Pancreas (tissue), 10 donors: ENCODE results near the gene ARPIN. TPM values are rescaled to one million over a fixed set of nuclear protein-coding genes. Genes with fewer than 3 reads are reported as not detected.

Source experiments
- ATAC-seq, 4 donors: fragments of 200-7000 bp; cut with Tn5 transposase; one replicate each; pipeline versions ENCODE4 v1.8.0 to v1.9.1; 2020; ENCODE audit warnings: mild to moderate bottlenecking in 4 of 4, moderate library complexity in 4 of 4
- DNase-seq, 6 donors: peaks; one replicate each; pipeline ENCODE4 v3.0.0-alpha.2; 2020
- FAIRE-seq: peaks from 2 replicates; lab custom pipeline; 2012; peaks lifted over from hg19 to GRCh38; lab: Jason Lieb, UNC
- H3K27ac ChIP-seq, 4 donors: fragments of 200-600 bp; sonication (generic); 1 replicate in 3 of 4; 2 replicates in 1 of 4; pipeline versions ENCODE4 v1.5.0 to v1.8.0; 2020
- H3K27me3 ChIP-seq, 4 donors: fragments of 200-600 bp; one replicate each; pipeline ENCODE4 v1.8.0; 2021
- H3K36me3 ChIP-seq, 3 donors: fragments of 200-600 bp; sonication (generic) in 1 of 3; one replicate each; pipeline versions ENCODE4 v1.5.0 to v1.8.0; 2020 to 2021
- H3K4me1 ChIP-seq, 3 donors: fragments of 200-600 bp; one replicate each; pipeline ENCODE4 v1.8.0; 2021
- H3K4me3 ChIP-seq, 4 donors: fragments of 200-600 bp; sonication (generic) in 2 of 4; one replicate each; pipeline versions ENCODE4 v1.5.0 to v1.8.0; 2020 to 2021
- H3K9me3 ChIP-seq, 4 donors: fragments of 200-600 bp; one replicate each; pipeline ENCODE4 v1.8.0; 2021
- CTCF ChIP-seq, 4 donors: fragments of 200-600 bp; sonication (generic) in 3 of 4; IDR thresholded peaks; one replicate each; pipeline versions ENCODE4 v1.5.0 to v1.8.0; 2021; ENCODE audit warnings: antibody characterized with exemption in 4 of 4
- WGBS, 2 donors: extraction: QIAGEN DNeasy Blood & Tissue Kit; methylation state at CpG; one replicate each; pipeline ENCODE4 v1.1.7; 2013; 5-methylcytosine and 5-hydroxymethylcytosine counted together
- intact Hi-C, 3 donors: fragments of 100-400 bp; cut with DNase I; formaldehyde crosslinking; loops; one replicate each; pipeline versions ENCODE4 v1.11.1 to v1.14.2; 2022
- polyA plus RNA-seq, 2 donors: library from polyadenylated mRNA; stranded (reverse); fragments of 200-250 nt; gene quantifications; one replicate each; pipeline ENCODE4 v1.2.3, GENCODE V29; 2013
- total RNA-seq, 6 donors: library from RNA; stranded (reverse); fragmentation: NEBNext Ultra II Directional in 4 of 6; extraction: Animal tissue kit (Norgen Biotek cat#: 25700) in 4 of 6; gene quantifications; one replicate each; pipeline versions ENCODE4 v1.2.1 to v1.2.4, GENCODE V29; 2021 to 2023
- donor health status: healthy with polysubstance abuse.
- donor health status: DM: no; HTN: no; CAD: no; lungs with moderate emphysema.
- donor health status: DM: no; HTN: no; CAD: no.
- donor health status: control.
- donor health status: control.
- donor health status: Bipolar disorder and iron deficiency.
- donor health status: DM: yes; HTN: yes; CAD: no.
- donor health status: DM: no; HTN: no; CAD: no.
- donor health status: DM: no; HTN: no; CAD: no.
- donor health status: DM: yes; HTN: yes; CAD: no.

Gene ARPIN
- total and polyA plus RNA-seq, 8 donors = 12.6 to 49.8 (median 30.4) TPM

- 93 to 94% methylated on average over 5 of the region's 5 CpGs for WGBS, 2 donors
- TF ChIP-seq CTCF (IDR thresholded peaks at IDR 0.05) = no peak
- no peak overlapping the region for H3K4me3 ChIP-seq
- H3K9me3 ChIP-seq = no peaks in the 10 kb centered on the region
- ATAC-seq = no peak
- peaks cover 0 to 11% (median 10%) of the 10 kb centered on the region in 3 donors for H3K4me1 ChIP-seq
- no peaks in the 10 kb centered on the region for H3K27me3 ChIP-seq
- H3K36me3 ChIP-seq = peaks cover 0 to 41% (median 0%) of the 10 kb centered on the region in 3 donors
- no peak for DNase-seq
- intact Hi-C loops = loop anchor here in 1 of 3 donors (10.0 kb wide), 1 partner anchor 179 kb away; no protein-coding TSS in a partner anchor
- no peak overlapping the region for H3K27ac ChIP-seq
- FAIRE-seq = no peak
These were observed 6.8 kb downstream of the ARPIN start for GRCh38 chr15:89905846-89906378.

- no peak for FAIRE-seq
These were observed 8.2 kb downstream of the ARPIN start for GRCh38 chr15:89904519-89904918.

GRCh38 chr15:89903858-89904130 is 9.0 kb downstream of the ARPIN start:
- Histone ChIP-seq H3K4me1 (no peaks in the 10 kb centered on the region), H3K36me3 (peaks cover 0 to 48% (median 0%) of the 10 kb centered on the region in 3 donors), H3K27me3 (no peaks in the 10 kb centered on the region), H3K27ac (no peak overlapping the region), H3K4me3 (no peak overlapping the region), H3K9me3 (no peaks in the 10 kb centered on the region)
- FAIRE-seq = no peak
- no peak for DNase-seq
- ATAC-seq = peak in 2 of 4 donors; percentile 22 to 25
- no peak for TF ChIP-seq CTCF (IDR thresholded peaks at IDR 0.05)
- whole genome bisulfite sequencing, 2 donors = 91 to 94% methylated on average over 11 of the region's 11 CpGs
- intact Hi-C loops = loop anchor here in 2 of 3 donors (5.0 to 10.0 kb wide), 2 partner anchors 169 to 181 kb away; no protein-coding TSS in a partner anchor

More at GRCh38 chr15:89904519-89904918, 8.2 kb downstream of the ARPIN start:
- Histone ChIP-seq H3K4me3 (no peak overlapping the region), H3K27me3 (no peaks in the 10 kb centered on the region), H3K36me3 (peaks cover 0 to 48% (median 0%) of the 10 kb centered on the region in 3 donors), H3K27ac (no peak overlapping the region), H3K4me1 (no peaks in the 10 kb centered on the region), H3K9me3 (no peaks in the 10 kb centered on the region)
- DNase-seq (peak in 2 of 6 donors; percentile 35 to 45), ATAC-seq (peak in 3 of 4 donors; percentile 12 to 57 (median 13))
- intact Hi-C loops = loop anchor here in 2 of 3 donors (5.0 to 10.0 kb wide), 2 partner anchors 168 to 180 kb away; no protein-coding TSS in a partner anchor
- no peak for TF ChIP-seq CTCF (IDR thresholded peaks at IDR 0.05)
- WGBS, 2 donors = 77 to 86% methylated on average over 5 of the region's 5 CpGs

- ATAC-seq = no peak
- no peak for FAIRE-seq
- Histone ChIP-seq H3K27me3 (no peaks in the 10 kb centered on the region), H3K36me3 (peaks cover 0 to 48% (median 0%) of the 10 kb centered on the region in 3 donors), H3K4me1 (no peaks in the 10 kb centered on the region), H3K27ac (no peak overlapping the region), H3K4me3 (no peak overlapping the region), H3K9me3 (no peaks in the 10 kb centered on the region)
- intact Hi-C loops = loop anchor here in 2 of 3 donors (5.0 to 10.0 kb wide), 2 partner anchors 169 to 182 kb away; no protein-coding TSS in a partner anchor
- no peak for TF ChIP-seq CTCF (IDR thresholded peaks at IDR 0.05)
- WGBS, 2 donors = 94 to 97% methylated on average over 15 of the region's 15 CpGs
- no peak for DNase-seq
These were observed 9.5 kb downstream of the ARPIN start for GRCh38 chr15:89903015-89903857.
